ENCODE data around the gene IVD.

IVD gene

GRCh38 chr15:40367686-40368611, 37.6 kb upstream of the IVD start:
- no peak for TF ChIP-seq BACH2 (CRISPR knock-in tag; IDR thresholded peaks at IDR 0.05; ENCODE audit: borderline replicate concordance)
- TF ChIP-seq ESRRG (CRISPR knock-in tag; IDR thresholded peaks at IDR 0.05): no peak
- 0 out of 2 replicates have a peak, but pooled peaks have one; percentile 21 for TF ChIP-seq TCF4 (CRISPR knock-in tag; IDR thresholded peaks at IDR 0.05; ENCODE audit: borderline replicate concordance)
- no peak for TF ChIP-seq GLIS3 (CRISPR knock-in tag; IDR thresholded peaks at IDR 0.05)
- TF ChIP-seq CSDC2 (CRISPR knock-in tag; IDR thresholded peaks at IDR 0.05): no peak
- peak; percentile 31; the same call in 1 of the 2 replicates for TF ChIP-seq TSHZ2 (CRISPR knock-in tag; IDR thresholded peaks at IDR 0.05)
- no peak for TF ChIP-seq SNAI2 (CRISPR knock-in tag; IDR thresholded peaks at IDR 0.05)
- no peak for TF ChIP-seq CSRNP3 (CRISPR knock-in tag; IDR thresholded peaks at IDR 0.05)
- TF ChIP-seq ISL1 (CRISPR knock-in tag; IDR thresholded peaks at IDR 0.05): no peak
- TF ChIP-seq ZNF70 (CRISPR knock-in tag; IDR thresholded peaks at IDR 0.05): no peak
- peak; percentile 75 for ATAC-seq

- TF ChIP-seq GLIS3 (CRISPR knock-in tag; IDR thresholded peaks at IDR 0.05) (no peak), ZNF565 (CRISPR knock-in tag; conservative IDR thresholded peaks at IDR 0.05; ENCODE audit: low read depth) (no peak), RARB (CRISPR knock-in tag; IDR thresholded peaks at IDR 0.05) (no peak), BACH2 (CRISPR knock-in tag; IDR thresholded peaks at IDR 0.05; ENCODE audit: borderline replicate concordance) (no peak), ESRRG (CRISPR knock-in tag; IDR thresholded peaks at IDR 0.05) (no peak), TSHZ2 (CRISPR knock-in tag; IDR thresholded peaks at IDR 0.05) (no peak), TCF4 (CRISPR knock-in tag; IDR thresholded peaks at IDR 0.05; ENCODE audit: borderline replicate concordance) (no peak), ARNTL (CRISPR knock-in tag; IDR thresholded peaks at IDR 0.05; ENCODE audit: borderline replicate concordance, low read depth) (no peak), CREB5 (CRISPR knock-in tag; IDR thresholded peaks at IDR 0.05; ENCODE audit: low read depth) (no peak), PPARA (CRISPR knock-in tag; IDR thresholded peaks at IDR 0.05; ENCODE audit: borderline replicate concordance) (no peak), CSDC2 (CRISPR knock-in tag; IDR thresholded peaks at IDR 0.05) (no peak), POU6F1 (CRISPR knock-in tag; IDR thresholded peaks at IDR 0.05; ENCODE audit: borderline replicate concordance, low read depth) (no peak), ZFP30 (CRISPR knock-in tag; IDR thresholded peaks at IDR 0.05) (no peak), OSR1 (CRISPR knock-in tag; IDR thresholded peaks at IDR 0.05) (no peak), CSRNP3 (CRISPR knock-in tag; IDR thresholded peaks at IDR 0.05) (no peak), ISL1 (CRISPR knock-in tag; IDR thresholded peaks at IDR 0.05) (no peak)
- no peak for ATAC-seq
Measured at GRCh38 chr15:40368719-40369473, 36.7 kb upstream of the IVD start.
